Nephron progenitor cell (in vitro differentiated cells): ENCODE measurements around the gene TMEM150C.
"Not testable (repeated sequence)": the region's sequence is repeated elsewhere in the genome, so short reads cannot be mapped to it uniquely, and the experiment has no call there.

Source experiments
- DNase-seq: peaks from one replicate; pipeline ENCODE4 v3.0.0; 2021
- H3K27ac Mint-ChIP-seq: 2 replicates; pipeline ENCODE4 v1.8.0; 2021; ENCODE audit warnings: mild to moderate bottlenecking, moderate library complexity, mixed read lengths
- H3K27me3 Mint-ChIP-seq: 2 replicates; pipeline ENCODE4 v1.8.0; 2021; ENCODE audit warnings: mild to moderate bottlenecking, low read depth, mixed read lengths; ENCODE audit not compliant: poor library complexity
- H3K36me3 Mint-ChIP-seq: 2 replicates; pipeline ENCODE4 v1.8.0; 2021; ENCODE audit warnings: low read depth, mixed read lengths
- H3K4me1 Mint-ChIP-seq: 2 replicates; pipeline ENCODE4 v1.8.0; 2021; ENCODE audit warnings: mixed read lengths
- H3K4me3 Mint-ChIP-seq: 2 replicates; pipeline ENCODE4 v1.8.0; 2021; ENCODE audit warnings: mild to moderate bottlenecking, moderate library complexity, mixed read lengths
- H3K9me3 Mint-ChIP-seq: 2 replicates; pipeline ENCODE4 v1.8.0; 2021; ENCODE audit warnings: mild to moderate bottlenecking, moderate library complexity, mixed read lengths
- CTCF ChIP-seq: fragments of 200-600 bp; sonication (generic); IDR thresholded peaks from 2 replicates; pipeline ENCODE4 v1.5.0; 2021; ENCODE audit warnings: antibody characterized with exemption

Gene TMEM150C

GRCh38 chr4:82553020-82553419, 8.8 kb downstream of the TMEM150C start:
- Mint-ChIP-seq H3K4me1 (no peaks in the 10 kb centered on the region), H3K36me3 (peaks cover 28% of the 10 kb centered on the region), H3K27me3 (peaks cover 7% of the 10 kb centered on the region), H3K27ac (no peak overlapping the region), H3K9me3 (peaks cover 15% of the 10 kb centered on the region), H3K4me3 (no peak overlapping the region)
- no peak for TF ChIP-seq CTCF
- no peak for DNase-seq

GRCh38 chr4:82551734-82552133, 10.1 kb downstream of the TMEM150C start:
- no peak for TF ChIP-seq CTCF
- Mint-ChIP-seq H3K27me3 (peaks cover 7% of the 10 kb centered on the region), H3K36me3 (peaks cover 34% of the 10 kb centered on the region), H3K27ac (no peak overlapping the region), H3K4me1 (no peaks in the 10 kb centered on the region), H3K4me3 (no peak overlapping the region), H3K9me3 (peaks cover 27% of the 10 kb centered on the region)
- DNase-seq: no peak

- not testable (repeated sequence) for H3K4me3 Mint-ChIP-seq, H3K27ac Mint-ChIP-seq, H3K27me3 Mint-ChIP-seq, H3K4me1 Mint-ChIP-seq, DNase-seq
- H3K9me3 Mint-ChIP-seq: peaks cover 35% of the 10 kb centered on the region
- H3K36me3 Mint-ChIP-seq: peaks cover 39% of the 10 kb centered on the region
These were observed 13.9 kb downstream of the TMEM150C start for GRCh38 chr4:82547850-82548249.

- no peak for TF ChIP-seq CTCF
These were observed 18.7 kb downstream of the TMEM150C start for GRCh38 chr4:82543131-82543530.

GRCh38 chr4:82542642-82543041, 19.1 kb downstream of the TMEM150C start:
- Mint-ChIP-seq H3K27ac (no peak overlapping the region), H3K36me3 (peaks cover 14% of the 10 kb centered on the region), H3K27me3 (no peaks in the 10 kb centered on the region), H3K4me1 (no peaks in the 10 kb centered on the region), H3K9me3 (peaks cover 24% of the 10 kb centered on the region), H3K4me3 (no peak overlapping the region)
- no peak for DNase-seq
- no peak for TF ChIP-seq CTCF

More at GRCh38 chr4:82543131-82543530, 18.7 kb downstream of the TMEM150C start:
- DNase-seq: no peak
- Mint-ChIP-seq H3K4me3 (no peak overlapping the region), H3K9me3 (peaks cover 28% of the 10 kb centered on the region), H3K36me3 (peaks cover 16% of the 10 kb centered on the region), H3K4me1 (no peaks in the 10 kb centered on the region), H3K27ac (no peak overlapping the region), H3K27me3 (no peaks in the 10 kb centered on the region)

GRCh38 chr4:82529322-82529721, 32.5 kb downstream of the TMEM150C start:
- Mint-ChIP-seq H3K4me3 (no peak overlapping the region), H3K36me3 (peaks cover 8% of the 10 kb centered on the region), H3K27ac (no peak overlapping the region), H3K27me3 (no peaks in the 10 kb centered on the region), H3K4me1 (no peaks in the 10 kb centered on the region), H3K9me3 (peaks cover 7% of the 10 kb centered on the region)
- no peak for TF ChIP-seq CTCF
- no peak for DNase-seq
